A549 (cell line): ENCODE data around the gene GPR17. TPM values are rescaled to one million over a fixed set of nuclear protein-coding genes. Genes with fewer than 3 reads are reported as not detected.

Source experiments
- ATAC-seq, 2 experiments: fragments of 200-7000 bp in 1 of 2; fragments of >200 bp in 1 of 2; cut with Nextera tagmentation in 1 of 2; cut with Tn5 transposase in 1 of 2; 3 replicates each; pipeline versions ENCODE4 v1.8.0 to v1.9.1; 2018 to 2020; ENCODE audit warnings: mild to moderate bottlenecking in 1 of 2, moderate library complexity in 1 of 2
- CTCF ChIA-PET: fragments of 300-600 bp; sonication (Branson Sonifier 250); formaldehyde crosslinking; extraction: SDS; loops from one replicate; lab custom pipeline; 2021; ENCODE audit warnings: antibody characterized with exemption, inconsistent platforms; lab: Yijun Ruan, JAX
- POLR2A ChIA-PET: fragments of 350-600 bp; formaldehyde crosslinking; extraction: SDS; loops from one replicate; lab custom pipeline; 2021; ENCODE audit warnings: antibody characterized with exemption, inconsistent platforms; lab: Yijun Ruan, JAX
- DNase-seq, 2 experiments: peaks; one replicate each; pipeline versions ENCODE4 v3.0.0 to v3.0.0-alpha.2; 2011 to 2016; ENCODE audit warnings: low read depth in 1 of 2, low spot score in 1 of 2
- FAIRE-seq: peaks from 2 replicates; lab custom pipeline; 2011; peaks lifted over from hg19 to GRCh38; lab: Jason Lieb, UNC
- H3K27ac ChIP-seq, 2 experiments: fragments of >200 bp; sonication (Bioruptor Twin); formaldehyde crosslinking; 3 replicates each; pipeline ENCODE4 v1.5.1; 2016 to 2017
- H3K4me1 ChIP-seq: fragments of >200 bp; sonication (Bioruptor Twin); formaldehyde crosslinking; 3 replicates; pipeline ENCODE4 v1.6.1; 2016
- H3K4me2 ChIP-seq: fragments of >200 bp; sonication (Bioruptor Twin); formaldehyde crosslinking; 3 replicates; pipeline ENCODE4 v1.6.1; 2016
- H3K4me3 ChIP-seq: fragments of >200 bp; sonication (Bioruptor Twin); formaldehyde crosslinking; 3 replicates; pipeline ENCODE4 v1.5.1; 2016
- H3K9me3 ChIP-seq: fragments of >200 bp; sonication (Bioruptor Twin); formaldehyde crosslinking; 3 replicates; pipeline ENCODE4 v1.6.1; 2016
- EHF ChIP-seq: fragments of 250-450 bp; sonication (Bioruptor Pico); IDR thresholded peaks from 2 replicates; pipeline ENCODE4 v1.5.0; 2020; ENCODE audit warnings: mild to moderate bottlenecking
- GATA3 ChIP-seq: IDR thresholded peaks from 2 replicates; pipeline ENCODE4 v1.6.1; 2012; ENCODE audit warnings: borderline replicate concordance
- HEYL ChIP-seq: fragments of 250-450 bp; sonication (Bioruptor Pico); IDR thresholded peaks from 2 replicates; pipeline ENCODE4 v1.8.0; 2021; ENCODE audit warnings: mild to moderate bottlenecking, moderate library complexity
- HOXB5 ChIP-seq: fragments of 250-450 bp; sonication (Bioruptor Pico); IDR thresholded peaks from 2 replicates; pipeline ENCODE4 v1.5.0; 2020; ENCODE audit warnings: mild to moderate bottlenecking, moderate library complexity
- JUNB ChIP-seq: fragments of >200 bp; sonication (Bioruptor Twin); formaldehyde crosslinking; IDR thresholded peaks from 2 replicates; pipeline ENCODE4 v1.6.1; 2016
- KDM5A ChIP-seq: fragments of 200-600 bp; sonication (generic); IDR thresholded peaks from 2 replicates; pipeline ENCODE4 v1.6.1; 2016; ENCODE audit warnings: antibody characterized with exemption, mild to moderate bottlenecking
- POLR2AphosphoS2 ChIP-seq: conservative IDR thresholded peaks from 2 replicates; pipeline ENCODE4 v1.6.1; 2012; ENCODE audit warnings: low read length, improper control_type of control experiment, inconsistent platforms
- RCOR1 ChIP-seq: fragments of 150-350 bp; IDR thresholded peaks from 2 replicates; pipeline ENCODE4 v1.6.1; 2014; ENCODE audit warnings: antibody characterized with exemption, low read length, low read depth
- TP53 ChIP-seq: fragments of 250-450 bp; sonication (Bioruptor Pico); IDR thresholded peaks from 2 replicates; pipeline ENCODE4 v1.5.0; 2021; ENCODE audit warnings: mild to moderate bottlenecking, moderate library complexity
- ZC3H11A ChIP-seq: fragments of 450-650 bp; IDR thresholded peaks from 2 replicates; pipeline ENCODE4 v1.6.1; 2014; ENCODE audit warnings: antibody characterized with exemption, mild to moderate bottlenecking
- ZFP36 ChIP-seq: fragments of 450-650 bp; IDR thresholded peaks from 2 replicates; pipeline ENCODE4 v1.6.1; 2014; ENCODE audit warnings: borderline replicate concordance; ENCODE audit not compliant: partially characterized antibody
- ZSCAN20 ChIP-seq: fragments of 250-450 bp; sonication (Bioruptor Pico); IDR thresholded peaks from 2 replicates; pipeline ENCODE4 v1.8.0; 2022; ENCODE audit warnings: mild to moderate bottlenecking, moderate library complexity
- WGBS: methylation state at CpG from one replicate; pipeline ENCODE4 v1.1.6; 2017; ENCODE audit errors: missing lambda C conversion rate; 5-methylcytosine and 5-hydroxymethylcytosine counted together
- polyA plus RNA-seq, 4 experiments: library from polyadenylated mRNA; depleted of rRNA in 3 of 4; stranded (reverse); fragments of >200 nt; fragmentation: RNase III in 1 of 4; extraction: RNeasy Plus Mini Kit Qiagen cat#74134 plus additional on column Dnase treatment in 1 of 4; gene quantifications; 2 replicates in 3 of 4; 3 replicates in 1 of 4; pipeline ENCODE4 v1.2.3, GENCODE V29; 2011 to 2017
- TF ChIP-seq, protein P1 (sequence below): IDR thresholded peaks from 2 replicates; pipeline ENCODE4 v1.6.1; 2012; ENCODE audit warnings: low read depth, borderline replicate concordance
- TF ChIP-seq, protein P2 (sequence below): fragments of >200 bp; sonication (Bioruptor Twin); formaldehyde crosslinking; IDR thresholded peaks from 3 replicates; pipeline ENCODE4 v1.5.1; 2016
- TF ChIP-seq, protein P3 (sequence below): fragments of >200 bp; sonication (Bioruptor Twin); formaldehyde crosslinking; IDR thresholded peaks from 3 replicates; pipeline ENCODE4 v1.6.1; 2016
- TF ChIP-seq, protein P4 (sequence below): IDR thresholded peaks from 2 replicates; pipeline ENCODE4 v1.6.1; 2012

Gene GPR17
- polyA plus RNA-seq, 2 of the 4 experiments (the other 2 are of a cell fraction) = not detected

DNA sequence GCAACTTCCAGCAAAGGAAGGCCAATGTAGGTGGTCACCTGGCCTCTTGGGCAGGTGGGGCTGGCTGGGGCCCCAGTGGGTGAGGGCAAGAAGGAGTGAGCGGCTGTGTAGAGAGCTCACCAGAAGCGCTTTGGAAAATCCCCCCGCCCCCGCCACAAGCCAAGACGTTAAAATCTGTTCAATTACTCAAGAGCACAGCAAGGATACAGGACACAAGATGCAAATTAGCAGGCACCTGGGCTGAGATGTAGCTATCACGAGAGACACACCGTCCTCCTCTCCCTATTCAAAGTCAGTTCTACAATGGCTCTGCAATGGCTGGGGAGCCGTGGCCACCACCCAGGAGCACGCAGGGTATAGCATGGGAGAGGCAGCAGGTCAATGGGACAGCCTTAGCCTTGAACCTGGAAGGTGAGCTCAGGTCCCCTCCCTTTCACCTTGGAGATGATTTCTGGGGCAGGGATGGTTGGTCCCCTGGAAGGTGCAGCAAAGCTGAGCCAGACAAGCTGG, 38.5 kb upstream of the GPR17 start:
- ATAC-seq = no peak
- H3K27ac ChIP-seq = no peak overlapping the region
- ChIA-PET CTCF (interaction anchor here (1.4 kb wide), 1 partner anchor 68 kb away, joined by 3 read pairs; the partner anchor contains the start of gene LIMS2), POLR2A (no interaction called here)
- DNase-seq = no peak
- 71% methylated on average over 9 of the region's 9 CpGs for WGBS
- TF ChIP-seq ZSCAN20 (CRISPR knock-in tag) = no peak
- no peak for TF ChIP-seq POLR2AphosphoS2
- TF ChIP-seq, protein P1, sequence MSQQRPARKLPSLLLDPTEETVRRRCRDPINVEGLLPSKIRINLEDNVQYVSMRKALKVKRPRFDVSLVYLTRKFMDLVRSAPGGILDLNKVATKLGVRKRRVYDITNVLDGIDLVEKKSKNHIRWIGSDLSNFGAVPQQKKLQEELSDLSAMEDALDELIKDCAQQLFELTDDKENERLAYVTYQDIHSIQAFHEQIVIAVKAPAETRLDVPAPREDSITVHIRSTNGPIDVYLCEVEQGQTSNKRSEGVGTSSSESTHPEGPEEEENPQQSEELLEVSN = no peak
- no peak for TF ChIP-seq RCOR1
- no peak for TF ChIP-seq GATA3
- TF ChIP-seq HOXB5 (CRISPR knock-in tag) = no peak
- no peaks in the 10 kb centered on the region for H3K4me1 ChIP-seq
- peaks cover 23% of the 10 kb centered on the region; the same call in 2 of the 3 replicates for H3K9me3 ChIP-seq
- no peak overlapping the region for H3K4me2 ChIP-seq
- no peak for FAIRE-seq
- H3K4me3 ChIP-seq = no peak overlapping the region

DNA sequence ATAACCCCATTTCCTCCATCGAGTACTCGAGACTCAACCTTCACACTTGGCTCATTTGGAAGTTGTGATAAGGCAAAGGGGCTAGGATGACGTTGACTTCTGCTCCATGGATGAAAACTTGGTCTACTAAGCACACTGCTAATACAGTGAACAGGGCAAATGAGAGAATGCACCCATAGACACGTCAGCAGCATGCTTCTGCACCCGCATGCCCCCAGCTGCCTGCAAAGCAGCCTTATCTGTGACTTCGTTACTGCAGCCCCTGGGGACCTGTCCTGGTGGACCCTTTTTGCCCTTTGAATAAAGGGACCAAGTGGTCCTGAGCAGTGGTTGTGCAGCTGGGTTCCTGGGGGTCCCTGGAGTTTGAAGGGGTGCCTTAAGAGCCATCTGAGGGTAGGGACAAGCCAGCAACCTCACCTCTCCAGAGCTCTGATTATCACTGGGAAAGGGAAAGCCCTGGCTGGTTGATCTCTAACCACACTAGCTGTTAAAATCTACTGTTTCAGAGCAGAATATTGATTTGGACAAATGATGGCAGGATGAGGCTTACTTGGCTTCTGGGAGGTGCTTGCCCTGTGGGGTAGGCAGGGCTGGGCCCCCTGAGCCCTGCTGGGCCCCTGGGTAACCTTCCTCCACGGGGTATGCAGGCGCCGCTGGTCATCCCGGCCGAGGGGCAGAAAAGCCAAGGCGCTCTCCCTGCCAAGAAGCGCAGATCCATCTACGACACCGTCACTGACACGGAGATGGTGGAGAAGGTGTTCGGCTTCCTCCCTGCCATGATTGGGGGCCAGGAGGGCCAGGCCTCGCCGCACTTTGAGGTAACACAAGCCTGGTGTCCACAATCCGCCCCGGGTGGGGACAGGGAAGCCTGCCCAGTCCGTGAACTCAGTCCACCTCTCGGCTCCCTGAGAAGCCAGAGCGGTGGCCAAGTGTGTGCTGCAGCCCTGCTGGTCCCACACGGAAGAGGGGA, 37.6 kb upstream of the GPR17 start:
- ATAC-seq = peak; percentile 20 to 38; a peak in 3 of 6 replicates
- WGBS = 57% methylated on average over 14 of the region's 25 CpGs
- CTCF ChIA-PET = interaction anchor here (0.7 kb wide), 1 partner anchor 17 kb away, joined by 3 read pairs; no protein-coding TSS in a partner anchor

More for the DNA sequence above, 37.6 kb upstream of the GPR17 start:
- H3K4me1 ChIP-seq = no peaks in the 10 kb centered on the region
- no peak for DNase-seq
- H3K27ac ChIP-seq = no peak overlapping the region
- H3K4me2 ChIP-seq = no peak overlapping the region
- POLR2A ChIA-PET = no interaction called here
- peaks cover 24% of the 10 kb centered on the region for H3K9me3 ChIP-seq
- TF ChIP-seq ZSCAN20 (CRISPR knock-in tag) (no peak), HOXB5 (CRISPR knock-in tag) (no peak), ZFP36 (no peak), HEYL (no peak), EHF (CRISPR knock-in tag) (no peak), GATA3 (no peak), JUNB (no peak), TP53 (CRISPR knock-in tag) (no peak), KDM5A (no peak), ZC3H11A (no peak)
- TF ChIP-seq, protein P2, sequence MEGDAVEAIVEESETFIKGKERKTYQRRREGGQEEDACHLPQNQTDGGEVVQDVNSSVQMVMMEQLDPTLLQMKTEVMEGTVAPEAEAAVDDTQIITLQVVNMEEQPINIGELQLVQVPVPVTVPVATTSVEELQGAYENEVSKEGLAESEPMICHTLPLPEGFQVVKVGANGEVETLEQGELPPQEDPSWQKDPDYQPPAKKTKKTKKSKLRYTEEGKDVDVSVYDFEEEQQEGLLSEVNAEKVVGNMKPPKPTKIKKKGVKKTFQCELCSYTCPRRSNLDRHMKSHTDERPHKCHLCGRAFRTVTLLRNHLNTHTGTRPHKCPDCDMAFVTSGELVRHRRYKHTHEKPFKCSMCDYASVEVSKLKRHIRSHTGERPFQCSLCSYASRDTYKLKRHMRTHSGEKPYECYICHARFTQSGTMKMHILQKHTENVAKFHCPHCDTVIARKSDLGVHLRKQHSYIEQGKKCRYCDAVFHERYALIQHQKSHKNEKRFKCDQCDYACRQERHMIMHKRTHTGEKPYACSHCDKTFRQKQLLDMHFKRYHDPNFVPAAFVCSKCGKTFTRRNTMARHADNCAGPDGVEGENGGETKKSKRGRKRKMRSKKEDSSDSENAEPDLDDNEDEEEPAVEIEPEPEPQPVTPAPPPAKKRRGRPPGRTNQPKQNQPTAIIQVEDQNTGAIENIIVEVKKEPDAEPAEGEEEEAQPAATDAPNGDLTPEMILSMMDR = no peak
- TF ChIP-seq, protein P3, sequence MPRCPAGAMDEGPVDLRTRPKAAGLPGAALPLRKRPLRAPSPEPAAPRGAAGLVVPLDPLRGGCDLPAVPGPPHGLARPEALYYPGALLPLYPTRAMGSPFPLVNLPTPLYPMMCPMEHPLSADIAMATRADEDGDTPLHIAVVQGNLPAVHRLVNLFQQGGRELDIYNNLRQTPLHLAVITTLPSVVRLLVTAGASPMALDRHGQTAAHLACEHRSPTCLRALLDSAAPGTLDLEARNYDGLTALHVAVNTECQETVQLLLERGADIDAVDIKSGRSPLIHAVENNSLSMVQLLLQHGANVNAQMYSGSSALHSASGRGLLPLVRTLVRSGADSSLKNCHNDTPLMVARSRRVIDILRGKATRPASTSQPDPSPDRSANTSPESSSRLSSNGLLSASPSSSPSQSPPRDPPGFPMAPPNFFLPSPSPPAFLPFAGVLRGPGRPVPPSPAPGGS = no peak
- TF ChIP-seq, protein P1 = no peak
- TF ChIP-seq, protein P4, sequence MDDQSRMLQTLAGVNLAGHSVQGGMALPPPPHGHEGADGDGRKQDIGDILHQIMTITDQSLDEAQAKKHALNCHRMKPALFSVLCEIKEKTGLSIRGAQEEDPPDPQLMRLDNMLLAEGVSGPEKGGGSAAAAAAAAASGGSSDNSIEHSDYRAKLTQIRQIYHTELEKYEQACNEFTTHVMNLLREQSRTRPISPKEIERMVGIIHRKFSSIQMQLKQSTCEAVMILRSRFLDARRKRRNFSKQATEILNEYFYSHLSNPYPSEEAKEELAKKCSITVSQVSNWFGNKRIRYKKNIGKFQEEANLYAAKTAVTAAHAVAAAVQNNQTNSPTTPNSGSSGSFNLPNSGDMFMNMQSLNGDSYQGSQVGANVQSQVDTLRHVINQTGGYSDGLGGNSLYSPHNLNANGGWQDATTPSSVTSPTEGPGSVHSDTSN = no peak
- FAIRE-seq = no peak
- H3K4me3 ChIP-seq = no peak overlapping the region
